Breast epithelium (tissue), 3 donors: ENCODE results near the gene CYB5D1.

Source experiments
- POLR2A ChIP-seq: fragments of 450-650 bp; IDR thresholded peaks from one replicate; pipeline ENCODE4 v1.6.1; 2016; ENCODE audit warnings: antibody characterized with exemption, mild to moderate bottlenecking, moderate library complexity
- POLR2AphosphoS5 ChIP-seq, 3 donors: sonication (generic); formaldehyde crosslinking; IDR thresholded peaks; one replicate each; pipeline ENCODE4 v1.6.1; 2017; ENCODE audit warnings: antibody characterized with exemption in 3 of 3
- TF ChIP-seq, protein P1 (sequence below), 3 donors: fragments of 450-650 bp; IDR thresholded peaks; one replicate each; pipeline ENCODE4 v1.5.1; 2016 to 2017; ENCODE audit warnings: antibody characterized with exemption in 3 of 3, mild to moderate bottlenecking in 3 of 3, moderate library complexity in 3 of 3

DNA sequence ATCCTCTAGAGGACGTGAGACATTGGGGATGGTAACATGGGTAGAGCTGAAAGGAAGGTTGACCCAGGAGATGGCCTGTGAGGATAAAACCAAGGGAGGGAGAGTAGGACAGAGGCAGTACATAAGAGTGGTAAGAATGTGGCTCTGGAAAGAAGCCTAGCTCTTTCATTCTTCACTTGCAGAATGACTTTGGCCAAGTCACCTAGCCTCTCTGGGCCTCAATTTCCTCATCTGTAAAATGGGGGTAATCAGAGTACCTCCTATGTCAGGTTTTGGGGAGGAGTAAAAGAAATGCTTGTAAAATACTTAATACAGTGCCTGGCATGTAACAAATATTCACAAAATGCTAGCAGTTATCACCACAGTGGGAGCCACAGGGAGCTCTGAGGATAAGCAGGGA lies 16.9 kb upstream of the CYB5D1 start:
- TF ChIP-seq POLR2A (no peak), POLR2AphosphoS5 (IDR thresholded peaks at IDR 0.05) (no peak)
- TF ChIP-seq, protein P1, sequence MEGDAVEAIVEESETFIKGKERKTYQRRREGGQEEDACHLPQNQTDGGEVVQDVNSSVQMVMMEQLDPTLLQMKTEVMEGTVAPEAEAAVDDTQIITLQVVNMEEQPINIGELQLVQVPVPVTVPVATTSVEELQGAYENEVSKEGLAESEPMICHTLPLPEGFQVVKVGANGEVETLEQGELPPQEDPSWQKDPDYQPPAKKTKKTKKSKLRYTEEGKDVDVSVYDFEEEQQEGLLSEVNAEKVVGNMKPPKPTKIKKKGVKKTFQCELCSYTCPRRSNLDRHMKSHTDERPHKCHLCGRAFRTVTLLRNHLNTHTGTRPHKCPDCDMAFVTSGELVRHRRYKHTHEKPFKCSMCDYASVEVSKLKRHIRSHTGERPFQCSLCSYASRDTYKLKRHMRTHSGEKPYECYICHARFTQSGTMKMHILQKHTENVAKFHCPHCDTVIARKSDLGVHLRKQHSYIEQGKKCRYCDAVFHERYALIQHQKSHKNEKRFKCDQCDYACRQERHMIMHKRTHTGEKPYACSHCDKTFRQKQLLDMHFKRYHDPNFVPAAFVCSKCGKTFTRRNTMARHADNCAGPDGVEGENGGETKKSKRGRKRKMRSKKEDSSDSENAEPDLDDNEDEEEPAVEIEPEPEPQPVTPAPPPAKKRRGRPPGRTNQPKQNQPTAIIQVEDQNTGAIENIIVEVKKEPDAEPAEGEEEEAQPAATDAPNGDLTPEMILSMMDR (IDR thresholded peaks at IDR 0.05), result no peak
